SH-SY5Y (cell line): ENCODE results near the gene PLA2G6.

Experiments used
- GATA2 ChIP-seq: IDR thresholded peaks from 2 replicates; pipeline ENCODE4 v1.6.1; 2011; ENCODE audit warnings: mild to moderate bottlenecking, low read depth, low read length
- GATA3 ChIP-seq: IDR thresholded peaks from 2 replicates; pipeline ENCODE4 v1.6.1; 2011; ENCODE audit warnings: low read depth, mild to moderate bottlenecking, low read length, moderate library complexity

DNA sequence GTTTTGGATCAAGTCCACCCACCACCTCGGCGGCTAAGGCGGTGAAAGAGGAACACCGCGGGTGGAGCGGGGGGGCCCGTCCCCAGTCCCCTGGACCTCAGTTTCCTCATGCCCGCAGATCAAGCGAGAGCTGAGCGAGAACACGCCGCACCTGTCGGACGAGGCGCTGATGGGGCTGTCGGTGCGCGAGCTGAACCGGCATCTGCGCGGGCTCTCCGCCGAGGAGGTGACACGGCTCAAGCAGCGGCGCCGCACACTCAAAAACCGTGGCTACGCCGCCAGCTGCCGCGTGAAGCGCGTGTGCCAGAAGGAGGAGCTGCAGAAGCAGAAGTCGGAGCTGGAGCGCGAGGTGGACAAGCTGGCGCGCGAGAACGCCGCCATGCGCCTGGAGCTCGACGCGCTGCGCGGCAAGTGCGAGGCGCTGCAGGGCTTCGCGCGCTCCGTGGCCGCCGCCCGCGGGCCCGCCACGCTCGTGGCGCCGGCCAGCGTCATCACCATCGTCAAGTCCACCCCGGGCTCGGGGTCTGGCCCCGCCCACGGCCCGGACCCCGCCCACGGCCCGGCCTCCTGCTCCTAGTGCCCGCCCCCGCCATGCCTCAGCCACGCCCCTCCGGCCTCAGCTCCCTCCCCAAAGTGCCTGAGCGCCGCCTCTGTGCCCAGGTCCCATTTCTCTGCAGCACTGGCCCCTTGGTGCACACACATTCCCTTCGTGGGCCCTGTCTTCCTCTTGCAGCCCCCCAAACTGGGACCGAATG lies 32.8 kb upstream of the PLA2G6 start:
- no peak for TF ChIP-seq GATA2
- no peak for TF ChIP-seq GATA3
